Adrenal gland (tissue), 12 donors: ENCODE data around the gene PKP4. TPM values are rescaled to one million over a fixed set of nuclear protein-coding genes. Genes with fewer than 3 reads are reported as not detected.
A peak's percentile ranks its signal among the peaks of the same experiment; 100 is the strongest.

ENCODE experiments used
- DNase-seq, 7 donors: peaks; one replicate each; pipeline ENCODE4 v3.0.0-alpha.2; 2019 to 2020
- H3K27ac ChIP-seq, 5 donors: fragments of 200-600 bp; sonication (generic) in 4 of 5; 1 replicate in 3 of 5; 2 replicates in 2 of 5; pipeline versions ENCODE4 v1.5.1 to v1.8.0; 2016 to 2020; ENCODE audit warnings: mild to moderate bottlenecking in 1 of 5
- H3K27me3 ChIP-seq: fragments of 200-600 bp; 2 replicates; pipeline ENCODE4 v1.8.0; 2021
- H3K36me3 ChIP-seq, 2 donors: fragments of 200-600 bp; replicated peaks in 1 of 2; 1 replicate in 1 of 2; 2 replicates in 1 of 2; pipeline versions ENCODE4 v1.5.1 to v1.8.0; 2018 to 2022
- H3K4me1 ChIP-seq, 2 donors: fragments of 200-600 bp; replicated peaks in 1 of 2; 1 replicate in 1 of 2; 2 replicates in 1 of 2; pipeline versions ENCODE4 v1.5.1 to v1.8.0; 2018 to 2021
- H3K4me3 ChIP-seq, 4 donors: fragments of 200-600 bp; sonication (generic) in 3 of 4; one replicate each; pipeline ENCODE4 v1.5.1; 2016 to 2018
- H3K9me3 ChIP-seq, 3 donors: fragments of 200-600 bp; sonication (generic) in 1 of 3; replicated peaks in 1 of 3; 1 replicate in 2 of 3; 2 replicates in 1 of 3; pipeline versions ENCODE4 v1.5.1 to v1.8.0; 2016 to 2021
- CTCF ChIP-seq, 6 experiments: fragments of 450-650 bp in 4 of 6; fragments of 200-600 bp in 2 of 6; sonication (generic) in 1 of 6; IDR thresholded peaks; 1 replicate in 5 of 6; 2 replicates in 1 of 6; pipeline versions ENCODE4 v1.5.1 to v1.8.0; 2016 to 2021; ENCODE audit warnings: antibody characterized with exemption in 6 of 6, mild to moderate bottlenecking in 2 of 6, moderate library complexity in 1 of 6
- POLR2A ChIP-seq, 2 donors: fragments of 450-650 bp; IDR thresholded peaks; one replicate each; pipeline ENCODE4 v1.6.1; 2017; ENCODE audit warnings: antibody characterized with exemption in 2 of 2, mild to moderate bottlenecking in 2 of 2, moderate library complexity in 1 of 2
- WGBS, 4 donors: extraction: QIAGEN DNeasy Blood & Tissue Kit in 2 of 4; methylation state at CpG; one replicate each; pipeline versions ENCODE4 v1.1.5 to v1.1.7; 2013 to 2017; 5-methylcytosine and 5-hydroxymethylcytosine counted together
- intact Hi-C, 2 donors: fragments of 100-400 bp; cut with DNase I; formaldehyde crosslinking; loops; one replicate each; pipeline versions ENCODE4 v1.14.1 to v1.15.0; 2022 to 2023
- polyA plus RNA-seq, 3 donors: library from polyadenylated mRNA; stranded (reverse); fragments of 200-250 nt in 2 of 3; fragments of 350-450 nt in 1 of 3; fragmentation: Illumina TruSeq in 1 of 3; extraction: RNeasy Lipid Tissue Mini Kit (QIAGEN cat#74804) in 1 of 3; gene quantifications; one replicate each; pipeline ENCODE4 v1.2.3, GENCODE V29; 2013 to 2014
- total RNA-seq, 9 donors: library from RNA; depleted of rRNA in 4 of 9; stranded (reverse); fragments of >200 nt in 4 of 9; fragments of 120-200 nt in 1 of 9; fragmentation: NEBNext Ultra II Directional in 1 of 9; extraction: Animal tissue kit (Norgen Biotek cat#: 25700) in 1 of 9; gene quantifications; one replicate each; pipeline versions ENCODE4 v1.1.0 to v1.2.4, GENCODE V29; 2013 to 2023
- donor health status: healthy with polysubstance abuse.
- donor health status: Bipolar disorder and iron deficiency.
- donor health status: DM: yes; HTN: yes; CAD: no.
- donor health status: DM: no; HTN: no; CAD: no.
- donor health status: DM: no; HTN: no; CAD: no.
- donor health status: DM: yes; HTN: yes; CAD: no.

PKP4 gene
- total and polyA plus RNA-seq, 12 donors: 15.6 to 34.9 (median 23.3) TPM

GRCh38 chr2:158716121-158716791 lies 259.5 kb downstream of the PKP4 start:
- Histone ChIP-seq H3K27me3 (no peaks in the 10 kb centered on the region), H3K9me3 (no peaks in the 10 kb centered on the region), H3K36me3 (no peaks in the 10 kb centered on the region), H3K4me1 (peaks cover 0 to 3% of the 10 kb centered on the region in 2 donors), H3K4me3 (no peak overlapping the region), H3K27ac (peak overlapping the region in 2 of 5 donors; percentile 47 to 78)
- intact Hi-C loops: no loop called here
- peak; percentile 33 to 80 (median 60) for DNase-seq
- WGBS, 4 donors: 44 to 64% (median 51%) methylated on average over 5 of the region's 5 CpGs
- TF ChIP-seq POLR2A (IDR thresholded peaks at IDR 0.05) (no peak), CTCF (IDR thresholded peaks at IDR 0.05) (no peak)

- DNase-seq: peak in 1 of 7 donors; percentile 4
- Histone ChIP-seq H3K9me3 (no peaks in the 10 kb centered on the region), H3K4me1 (peaks cover 0 to 3% of the 10 kb centered on the region in 2 donors), H3K36me3 (no peaks in the 10 kb centered on the region), H3K27me3 (no peaks in the 10 kb centered on the region), H3K27ac (peak overlapping the region in 2 of 5 donors; percentile 47 to 78), H3K4me3 (no peak overlapping the region)
- TF ChIP-seq POLR2A (IDR thresholded peaks at IDR 0.05) (no peak), CTCF (IDR thresholded peaks at IDR 0.05) (no peak)
- intact Hi-C loops: no loop called here
- 85 to 90% (median 87%) methylated on average over 7 to 10 of the region's 10 CpGs for WGBS, 4 donors
Measured at GRCh38 chr2:158716921-158717320, 260.2 kb downstream of the PKP4 start.

- intact Hi-C loops: no loop called here
Measured at GRCh38 chr2:158717366-158718195, 260.8 kb downstream of the PKP4 start.

More at GRCh38 chr2:158717366-158718195, 260.8 kb downstream of the PKP4 start:
- Histone ChIP-seq H3K4me1 (peaks cover 0 to 3% of the 10 kb centered on the region in 2 donors), H3K27me3 (no peaks in the 10 kb centered on the region), H3K9me3 (no peaks in the 10 kb centered on the region), H3K4me3 (no peak overlapping the region), H3K36me3 (no peaks in the 10 kb centered on the region), H3K27ac (peak overlapping the region in 2 of 5 donors; percentile 47 to 78)
- TF ChIP-seq CTCF (IDR thresholded peaks at IDR 0.05) (no peak), POLR2A (IDR thresholded peaks at IDR 0.05) (no peak)
- peak in 1 of 7 donors; percentile 16 for DNase-seq
- 79 to 91% (median 84%) methylated on average over 14 of the region's 14 CpGs for WGBS, 4 donors
